HG03439 (cell line): ENCODE data around the gene SHISA5.

ENCODE experiments used
- ATAC-seq: cut with Tn5 transposase; IDR thresholded peaks from one replicate; pipeline ENCODE4 v1.9.1; 2021; ENCODE audit warnings: mild to moderate bottlenecking, moderate library complexity; ENCODE audit not compliant: unreplicated experiment

The SHISA5 gene

GRCh38 chr3:48419597-48419996 is 84.4 kb downstream of the SHISA5 start:
- no peak for ATAC-seq

GRCh38 chr3:48419149-48419548 is 84.8 kb downstream of the SHISA5 start:
- no peak for ATAC-seq

GRCh38 chr3:48418651-48419050 is 85.3 kb downstream of the SHISA5 start:
- no peak for ATAC-seq

- no peak for ATAC-seq
These were observed 85.8 kb downstream of the SHISA5 start for GRCh38 chr3:48418140-48418539.
